GM12891 (cell line): Measurements from ENCODE around the gene SLC12A9.

Experiments used
- DNase-seq: peaks from one replicate; pipeline ENCODE4 v3.0.0; 2011; ENCODE audit warnings: low spot score; ENCODE audit not compliant: insufficient read length
- FAIRE-seq: peaks from 2 replicates; lab custom pipeline; 2011; peaks lifted over from hg19 to GRCh38; lab: Jason Lieb, UNC
- PAX5 ChIP-seq: IDR thresholded peaks from 2 replicates; pipeline ENCODE4 v1.6.1; 2011; ENCODE audit warnings: low read length, moderate library complexity, mild to moderate bottlenecking; ENCODE audit not compliant: insufficient read depth, severe bottlenecking
- POLR2A ChIP-seq: IDR thresholded peaks from 2 replicates; pipeline ENCODE4 v1.6.1; 2011; ENCODE audit warnings: low read depth, low read length, control low read depth
- POLR2AphosphoS5 ChIP-seq: IDR thresholded peaks from 2 replicates; pipeline ENCODE4 v1.6.1; 2011; ENCODE audit warnings: low read depth, low read length, control low read depth
- POU2F2 ChIP-seq: IDR thresholded peaks from 2 replicates; pipeline ENCODE4 v1.6.1; 2011; ENCODE audit warnings: low read depth, mild to moderate bottlenecking, control low read depth, low read length, moderate library complexity
- SPI1 ChIP-seq: IDR thresholded peaks from 2 replicates; pipeline ENCODE4 v1.6.1; 2011; ENCODE audit warnings: low read depth, low read length, control low read depth
- TAF1 ChIP-seq: IDR thresholded peaks from 2 replicates; pipeline ENCODE4 v1.6.1; 2011; ENCODE audit warnings: low read depth, low read length, control low read depth

Gene SLC12A9

GRCh38 chr7:100817097-100817496, 35.4 kb upstream of the SLC12A9 start:
- FAIRE-seq (no peak), DNase-seq (no peak)
- no peak for TF ChIP-seq SPI1
- no peak for TF ChIP-seq POLR2AphosphoS5
- no peak for TF ChIP-seq POU2F2
- no peak for TF ChIP-seq POLR2A
- no peak for TF ChIP-seq PAX5
- TF ChIP-seq TAF1, result no peak

DNA sequence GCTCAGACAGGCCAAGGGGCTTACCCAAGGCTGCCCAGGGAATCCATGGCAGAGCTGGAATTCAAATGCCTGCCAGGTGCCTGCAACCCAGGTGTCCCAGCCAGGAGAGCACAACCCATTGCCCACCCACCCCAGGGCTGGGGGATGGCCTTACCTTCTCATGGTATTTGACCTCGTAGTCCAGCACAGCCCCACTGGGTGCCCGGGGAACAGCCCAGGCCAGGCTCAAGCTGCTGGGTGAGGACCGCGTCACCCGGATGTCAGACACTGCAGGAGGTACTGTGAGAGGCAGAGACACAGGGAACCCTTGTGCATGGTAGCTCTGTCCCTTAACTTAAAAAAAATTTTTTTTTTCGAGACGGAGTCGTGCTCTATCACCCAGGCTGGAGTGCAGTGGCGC, 34.1 kb upstream of the SLC12A9 start:
- FAIRE-seq, result no peak
- TF ChIP-seq POLR2AphosphoS5, result no peak
- TF ChIP-seq TAF1, result no peak
- no peak for TF ChIP-seq PAX5
- no peak for TF ChIP-seq POLR2A
- no peak for TF ChIP-seq SPI1
- DNase-seq, result no peak

DNA sequence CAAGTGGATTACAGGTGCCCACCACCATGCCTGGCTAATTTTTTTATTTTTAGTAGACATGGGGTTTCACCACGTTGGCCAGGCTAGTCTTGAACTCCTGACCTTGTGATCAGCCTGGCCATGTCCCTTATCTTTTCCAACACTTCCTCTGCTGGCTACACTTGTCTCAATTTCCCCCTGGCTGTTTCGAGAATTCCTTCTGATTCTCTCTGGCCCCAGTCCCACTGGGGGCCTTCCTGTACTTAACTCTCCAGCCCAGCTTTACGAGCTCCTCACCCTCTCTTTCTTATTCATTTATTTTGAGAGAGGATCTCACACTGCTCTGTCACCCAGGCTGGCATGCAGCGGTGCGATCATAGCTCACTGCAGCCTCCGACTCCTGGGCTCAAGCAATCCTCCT, 33.7 kb upstream of the SLC12A9 start:
- TF ChIP-seq POLR2A, result no peak
- no peak for TF ChIP-seq POLR2AphosphoS5
- TF ChIP-seq PAX5, result no peak
- no peak for TF ChIP-seq TAF1
- no peak for TF ChIP-seq SPI1
- TF ChIP-seq POU2F2, result no peak
- DNase-seq (no peak), FAIRE-seq (no peak)

- TF ChIP-seq TAF1 (no peak), PAX5 (no peak), POLR2AphosphoS5 (no peak)
- no peak for FAIRE-seq
These were observed 32.9 kb upstream of the SLC12A9 start for GRCh38 chr7:100819586-100819985.

DNA sequence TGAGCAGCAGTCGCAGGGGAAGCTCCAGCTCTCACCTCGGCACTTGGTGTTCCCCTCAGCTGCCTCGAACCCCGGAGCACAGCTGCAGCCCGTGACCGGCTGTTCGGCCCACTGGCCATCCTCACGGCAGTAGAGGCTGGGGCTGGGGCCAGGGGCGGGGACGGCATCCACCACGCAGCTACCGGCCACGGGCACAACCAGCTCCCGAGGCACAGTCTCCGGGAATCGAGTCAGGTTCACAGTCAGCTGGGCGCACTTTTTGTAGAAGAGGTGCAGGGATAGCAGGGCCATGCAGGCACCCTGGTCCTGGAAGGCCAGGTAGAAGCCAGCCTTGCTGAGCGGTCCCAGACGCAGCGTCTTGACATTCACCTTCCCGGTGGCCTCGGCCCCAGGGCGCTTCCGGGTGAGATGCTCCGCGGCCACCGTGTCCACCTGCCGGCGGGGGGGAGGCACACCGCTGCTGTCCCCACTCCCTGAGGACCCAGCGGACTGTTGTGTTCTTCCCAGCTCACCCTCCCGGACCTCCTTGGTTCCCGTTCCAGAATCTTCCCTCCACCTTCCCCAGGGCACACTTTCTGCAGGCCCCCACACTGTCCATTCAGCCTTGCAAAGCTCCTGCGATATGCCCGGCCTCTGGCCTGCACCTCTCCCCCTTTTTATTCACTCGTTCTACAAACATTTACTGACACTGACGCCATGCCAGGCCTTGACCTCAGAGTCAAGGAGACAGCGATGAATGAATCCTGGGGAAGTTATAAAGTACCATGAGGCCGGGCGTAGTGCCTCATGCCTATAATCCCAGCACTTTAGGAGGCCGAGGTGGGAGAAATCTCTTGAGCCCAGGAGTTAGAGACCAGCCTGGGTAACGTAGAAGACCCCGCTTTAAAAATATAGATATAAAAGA, 30.0 kb upstream of the SLC12A9 start:
- DNase-seq, result no peak
- no peak for TF ChIP-seq SPI1
- TF ChIP-seq TAF1, result no peak
- TF ChIP-seq PAX5, result no peak
- no peak for TF ChIP-seq POLR2AphosphoS5
- TF ChIP-seq POU2F2, result no peak
- no peak for TF ChIP-seq POLR2A
- FAIRE-seq, result no peak

More at GRCh38 chr7:100819586-100819985, 32.9 kb upstream of the SLC12A9 start:
- DNase-seq, result no peak

DNA sequence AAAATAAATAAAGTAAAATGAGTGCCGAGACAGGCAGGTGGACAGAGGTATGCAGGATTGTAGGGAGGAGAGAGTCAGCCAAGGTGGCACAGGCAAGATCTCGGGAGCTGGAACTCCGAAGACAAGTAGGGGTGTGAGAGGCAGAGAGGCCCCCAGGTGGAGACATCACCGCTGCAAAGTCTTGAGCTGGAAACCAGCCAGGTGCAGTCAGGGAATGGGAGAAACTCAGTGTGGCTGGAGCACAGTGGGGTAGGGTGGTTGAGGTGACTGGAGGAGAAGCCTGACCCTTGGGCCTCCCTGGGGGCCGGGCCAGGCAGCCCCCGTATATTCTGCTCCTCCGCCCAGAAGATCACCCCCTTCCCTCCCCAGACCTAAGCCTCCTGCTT, 29.4 kb upstream of the SLC12A9 start:
- no peak for DNase-seq
- no peak for TF ChIP-seq POU2F2
- TF ChIP-seq PAX5, result no peak
- TF ChIP-seq POLR2AphosphoS5, result no peak
- no peak for TF ChIP-seq SPI1
- no peak for TF ChIP-seq TAF1
- TF ChIP-seq POLR2A, result no peak
- no peak for FAIRE-seq

DNA sequence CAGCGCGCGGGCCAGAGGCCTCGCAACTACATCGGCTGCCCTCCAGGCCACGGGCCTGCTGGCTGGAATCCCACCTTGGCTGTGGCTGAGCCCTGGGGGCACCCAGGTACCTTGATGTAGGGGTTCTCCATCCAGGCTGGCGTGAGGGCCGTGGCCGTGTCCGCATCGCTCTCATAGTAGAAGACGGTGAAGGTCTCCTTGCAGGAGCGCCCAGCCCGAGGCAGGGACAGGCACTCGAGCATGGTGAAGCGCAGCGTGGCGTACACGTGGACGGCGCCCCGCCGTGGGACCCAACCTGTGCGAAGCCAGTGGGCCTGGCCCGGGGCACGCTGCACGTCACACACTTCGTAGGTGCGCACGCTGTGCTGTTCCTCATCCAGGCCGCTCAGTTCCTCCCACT, 29.0 kb upstream of the SLC12A9 start:
- TF ChIP-seq POU2F2 (no peak), PAX5 (no peak), POLR2A (no peak), POLR2AphosphoS5 (no peak), TAF1 (no peak), SPI1 (no peak)
- DNase-seq (no peak), FAIRE-seq (no peak)

DNA sequence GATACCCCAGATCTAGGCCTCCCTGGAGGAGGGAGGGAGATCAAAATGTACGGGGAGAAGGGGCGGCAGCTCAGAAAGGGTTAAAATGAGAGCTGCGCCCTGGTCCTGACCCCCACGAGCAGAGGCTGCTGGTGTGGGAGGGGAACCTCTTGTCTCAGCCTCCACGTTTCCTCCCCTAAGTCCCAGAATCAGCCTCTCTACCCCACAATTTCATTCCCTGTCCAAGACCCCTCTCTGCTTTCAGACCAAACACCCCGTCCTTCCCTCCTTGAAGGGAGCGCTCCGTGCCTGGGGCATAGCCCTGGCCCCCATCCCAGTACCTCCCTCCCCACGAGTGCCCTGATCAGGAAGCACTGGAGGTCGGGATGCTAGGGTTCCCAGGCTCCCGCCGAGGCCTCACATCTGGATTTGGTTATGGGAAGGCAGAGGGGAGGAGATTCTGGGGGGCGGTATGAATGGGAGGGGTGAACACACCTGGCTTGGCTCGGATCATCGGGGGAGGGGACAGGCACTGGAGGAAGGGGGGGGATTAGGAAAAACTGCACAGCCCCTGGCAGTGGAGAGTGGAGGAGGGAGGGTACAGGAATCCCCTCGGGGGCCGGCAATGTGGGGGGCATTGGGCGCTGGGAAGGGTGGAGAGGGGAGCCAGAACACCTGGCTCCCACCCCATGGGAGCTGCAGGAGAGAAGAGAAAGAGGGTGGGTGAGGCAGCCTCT, 27.9 kb upstream of the SLC12A9 start:
- FAIRE-seq (no peak), DNase-seq (no peak)
- no peak for TF ChIP-seq TAF1
- no peak for TF ChIP-seq POU2F2
- TF ChIP-seq POLR2A, result no peak
- TF ChIP-seq POLR2AphosphoS5, result no peak
- no peak for TF ChIP-seq SPI1
- TF ChIP-seq PAX5, result no peak

DNA sequence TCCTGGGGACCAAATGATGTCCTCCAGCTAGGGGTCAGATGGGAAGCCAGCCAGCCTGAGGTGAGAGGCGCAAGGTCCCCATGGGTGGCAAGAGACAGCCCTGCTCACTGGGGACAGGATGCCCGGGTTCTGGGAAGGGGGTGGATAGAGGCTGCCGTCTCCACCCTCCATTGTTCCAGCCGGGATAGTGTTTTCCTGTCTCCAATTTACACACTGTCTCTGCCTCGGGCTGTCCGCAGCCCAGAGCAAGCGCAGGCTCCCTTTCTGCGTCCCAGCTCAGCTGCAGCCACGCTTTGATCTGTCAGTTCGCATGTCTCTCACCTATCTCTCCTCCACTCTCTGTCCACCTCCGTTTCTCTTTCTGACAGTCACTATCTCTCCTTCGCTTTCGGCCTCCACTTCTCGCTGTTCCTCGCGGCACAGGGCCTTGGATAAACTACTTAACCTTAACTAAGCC, 27.3 kb upstream of the SLC12A9 start:
- TF ChIP-seq TAF1, result no peak
- TF ChIP-seq POU2F2, result no peak
- no peak for TF ChIP-seq POLR2A
- TF ChIP-seq SPI1, result no peak
- TF ChIP-seq PAX5, result no peak
- TF ChIP-seq POLR2AphosphoS5, result no peak
- DNase-seq, result no peak
- FAIRE-seq, result no peak
